Measurements from ENCODE around the gene FCHO2.

Gene FCHO2

GRCh38 chr5:73096239-73096575 is 140.4 kb downstream of the FCHO2 start:
- Histone ChIP-seq H3F3A (ENCODE audit: insufficient read depth, low read length) (no peaks in the 10 kb centered on the region), H3K4me1 (ENCODE audit: insufficient read depth, low read length, severe bottlenecking) (peaks cover 18% of the 10 kb centered on the region), H3K27me3 (ENCODE audit: insufficient read depth, low read length) (no peaks in the 10 kb centered on the region), H3K27ac (ENCODE audit: low read depth, low read length, poor library complexity, severe bottlenecking) (no peak overlapping the region), H4K20me1 (ENCODE audit: insufficient read depth, low read length) (no peaks in the 10 kb centered on the region), H3K9me2 (ENCODE audit: low read depth, low read length) (no peaks in the 10 kb centered on the region), H3K36me3 (ENCODE audit: insufficient read depth, low read length) (no peaks in the 10 kb centered on the region), H3K4me2 (ENCODE audit: low read length) (no peak overlapping the region), H2AFZ (ENCODE audit: low read length) (no peak overlapping the region), H3K79me2 (ENCODE audit: insufficient read depth, low read length) (no peaks in the 10 kb centered on the region), H3K4me3 (ENCODE audit: low read depth, low read length, poor library complexity, severe bottlenecking) (no peak overlapping the region), H3K9ac (ENCODE audit: low read length) (no peak overlapping the region), H3K9me3 (ENCODE audit: low read length) (peaks cover 7% of the 10 kb centered on the region)
- TF ChIP-seq EZH2 (IDR thresholded peaks at IDR 0.05; ENCODE audit: borderline replicate concordance, low read length) = no peak
- TF ChIP-seq, protein P1, sequence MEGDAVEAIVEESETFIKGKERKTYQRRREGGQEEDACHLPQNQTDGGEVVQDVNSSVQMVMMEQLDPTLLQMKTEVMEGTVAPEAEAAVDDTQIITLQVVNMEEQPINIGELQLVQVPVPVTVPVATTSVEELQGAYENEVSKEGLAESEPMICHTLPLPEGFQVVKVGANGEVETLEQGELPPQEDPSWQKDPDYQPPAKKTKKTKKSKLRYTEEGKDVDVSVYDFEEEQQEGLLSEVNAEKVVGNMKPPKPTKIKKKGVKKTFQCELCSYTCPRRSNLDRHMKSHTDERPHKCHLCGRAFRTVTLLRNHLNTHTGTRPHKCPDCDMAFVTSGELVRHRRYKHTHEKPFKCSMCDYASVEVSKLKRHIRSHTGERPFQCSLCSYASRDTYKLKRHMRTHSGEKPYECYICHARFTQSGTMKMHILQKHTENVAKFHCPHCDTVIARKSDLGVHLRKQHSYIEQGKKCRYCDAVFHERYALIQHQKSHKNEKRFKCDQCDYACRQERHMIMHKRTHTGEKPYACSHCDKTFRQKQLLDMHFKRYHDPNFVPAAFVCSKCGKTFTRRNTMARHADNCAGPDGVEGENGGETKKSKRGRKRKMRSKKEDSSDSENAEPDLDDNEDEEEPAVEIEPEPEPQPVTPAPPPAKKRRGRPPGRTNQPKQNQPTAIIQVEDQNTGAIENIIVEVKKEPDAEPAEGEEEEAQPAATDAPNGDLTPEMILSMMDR (IDR thresholded peaks at IDR 0.05; ENCODE audit: low read length) = no peak

DNA sequence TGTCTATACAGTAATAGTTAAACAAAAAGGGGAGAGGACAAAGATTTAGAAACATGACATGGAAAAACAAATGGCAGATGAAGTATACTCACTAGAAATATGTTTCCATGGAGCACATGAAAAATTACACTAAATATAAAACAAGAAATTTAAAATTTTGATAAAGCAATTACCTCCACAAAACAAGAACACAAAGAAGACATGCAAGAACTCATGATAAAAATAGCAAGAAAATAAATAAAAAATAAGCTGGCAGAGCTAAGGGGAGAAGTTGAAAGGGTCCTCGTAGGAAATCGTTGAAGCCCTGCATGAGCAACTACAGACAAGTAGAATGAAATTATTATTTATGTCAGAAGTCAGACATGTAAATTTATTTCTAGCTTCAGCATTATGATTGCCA is 141.9 kb downstream of the FCHO2 start:
- H3K27me3 ChIP-seq (ENCODE audit: insufficient read depth, low read length) = no peaks in the 10 kb centered on the region
- H3K4me3 ChIP-seq (ENCODE audit: low read depth, low read length, poor library complexity, severe bottlenecking) = no peak overlapping the region
- no peaks in the 10 kb centered on the region for H3K79me2 ChIP-seq (ENCODE audit: insufficient read depth, low read length)
- H3K36me3 ChIP-seq (ENCODE audit: insufficient read depth, low read length) = no peaks in the 10 kb centered on the region
- H2AFZ ChIP-seq (ENCODE audit: low read length) = no peak overlapping the region
- no peak overlapping the region for H3K4me2 ChIP-seq (ENCODE audit: low read length)
- H3K27ac ChIP-seq (ENCODE audit: low read depth, low read length, poor library complexity, severe bottlenecking) = no peak overlapping the region
- H3K9me2 ChIP-seq (ENCODE audit: low read depth, low read length) = no peaks in the 10 kb centered on the region
- H4K20me1 ChIP-seq (ENCODE audit: insufficient read depth, low read length) = no peaks in the 10 kb centered on the region
- no peaks in the 10 kb centered on the region for H3F3A ChIP-seq (ENCODE audit: insufficient read depth, low read length)
- H3K4me1 ChIP-seq (ENCODE audit: insufficient read depth, low read length, severe bottlenecking) = peaks cover 18% of the 10 kb centered on the region
- H3K9me3 ChIP-seq (ENCODE audit: low read length) = peaks cover 7% of the 10 kb centered on the region
- no peak for TF ChIP-seq EZH2 (IDR thresholded peaks at IDR 0.05; ENCODE audit: borderline replicate concordance, low read length)
- TF ChIP-seq, protein P1 (IDR thresholded peaks at IDR 0.05; ENCODE audit: low read length) = no peak
- H3K9ac ChIP-seq (ENCODE audit: low read length) = no peak overlapping the region

GRCh38 chr5:73100109-73100508 is 144.3 kb downstream of the FCHO2 start:
- H2AFZ ChIP-seq (ENCODE audit: low read length) = no peak overlapping the region
- no peaks in the 10 kb centered on the region for H3F3A ChIP-seq (ENCODE audit: insufficient read depth, low read length)
- H3K9me2 ChIP-seq (ENCODE audit: low read depth, low read length) = no peaks in the 10 kb centered on the region
- no peak overlapping the region for H3K9ac ChIP-seq (ENCODE audit: low read length)
- no peaks in the 10 kb centered on the region for H4K20me1 ChIP-seq (ENCODE audit: insufficient read depth, low read length)
- H3K79me2 ChIP-seq (ENCODE audit: insufficient read depth, low read length) = no peaks in the 10 kb centered on the region
- peak overlapping the region; percentile 14 for H3K27ac ChIP-seq (ENCODE audit: low read depth, low read length, poor library complexity, severe bottlenecking)
- H3K36me3 ChIP-seq (ENCODE audit: insufficient read depth, low read length) = no peaks in the 10 kb centered on the region
- no peak overlapping the region for H3K4me2 ChIP-seq (ENCODE audit: low read length)
- peaks cover 7% of the 10 kb centered on the region for H3K9me3 ChIP-seq (ENCODE audit: low read length)
- H3K4me1 ChIP-seq (ENCODE audit: insufficient read depth, low read length, severe bottlenecking) = peaks cover 18% of the 10 kb centered on the region
- TF ChIP-seq, protein P1 (IDR thresholded peaks at IDR 0.05; ENCODE audit: low read length) = no peak
- no peak for TF ChIP-seq EZH2 (IDR thresholded peaks at IDR 0.05; ENCODE audit: borderline replicate concordance, low read length)
- no peak overlapping the region for H3K4me3 ChIP-seq (ENCODE audit: low read depth, low read length, poor library complexity, severe bottlenecking)
- H3K27me3 ChIP-seq (ENCODE audit: insufficient read depth, low read length) = no peaks in the 10 kb centered on the region
